Neural cell (in vitro differentiated cells): ENCODE results near the gene MOCS1. TPM values are rescaled to one million over a fixed set of nuclear protein-coding genes. Genes with fewer than 3 reads are reported as not detected.

Source experiments
- H2AFZ ChIP-seq: fragments of 200-600, 300-800 bp; sonication (generic), shearing (Covaris generic); 2 replicates; pipeline ENCODE4 v1.6.0; 2014; ENCODE audit warnings: low read depth, mild to moderate bottlenecking, antibody characterized with exemption, low read length, moderate library complexity
- H3F3A ChIP-seq: fragments of 200-600 bp; shearing (Covaris generic); 2 replicates; pipeline ENCODE4 v1.6.1; 2016; ENCODE audit warnings: mild to moderate bottlenecking, moderate library complexity, mixed read lengths, antibody characterized with exemption, low read length; ENCODE audit not compliant: insufficient read depth, poor library complexity, severe bottlenecking
- H3K27ac ChIP-seq: fragments of 200-600, 300-800 bp; sonication (generic), shearing (Covaris generic); 2 replicates; pipeline ENCODE4 v1.5.1; 2014; ENCODE audit warnings: mild to moderate bottlenecking, low read length, moderate library complexity
- H3K27me3 ChIP-seq: fragments of 300-800, 200-600 bp; sonication (generic), shearing (Covaris generic); 2 replicates; pipeline ENCODE4 v1.6.0; 2014; ENCODE audit warnings: mild to moderate bottlenecking, low read depth, low read length, moderate library complexity; ENCODE audit not compliant: insufficient read depth
- H3K36me3 ChIP-seq: fragments of 300-800, 200-600 bp; sonication (generic), shearing (Covaris generic); 2 replicates; pipeline ENCODE4 v1.5.1; 2014; ENCODE audit warnings: mild to moderate bottlenecking, antibody characterized with exemption, low read length, moderate library complexity; ENCODE audit not compliant: insufficient read depth
- H3K4me2 ChIP-seq: fragments of 300-800, 200-600 bp; sonication (generic), shearing (Covaris generic); 2 replicates; pipeline ENCODE4 v1.6.0; 2014; ENCODE audit warnings: mild to moderate bottlenecking, low read length
- H3K4me3 ChIP-seq: fragments of 300-800, 200-600 bp; sonication (generic), shearing (Covaris generic); 2 replicates; pipeline ENCODE4 v1.5.1; 2014; ENCODE audit warnings: mild to moderate bottlenecking, low read length, moderate library complexity
- H3K79me2 ChIP-seq: fragments of 200-600 bp; shearing (Covaris generic); replicated peaks from 2 replicates; pipeline ENCODE4 v1.6.0; 2014; ENCODE audit warnings: mild to moderate bottlenecking, low read length, moderate library complexity; ENCODE audit not compliant: insufficient read depth
- H3K9ac ChIP-seq: fragments of 300-800, 200-600 bp; sonication (generic), shearing (Covaris generic); 2 replicates; pipeline ENCODE4 v1.6.1; 2016; ENCODE audit warnings: mild to moderate bottlenecking, low read length, mixed read lengths
- H3K9me2 ChIP-seq: fragments of 200-600 bp; shearing (Covaris generic); 2 replicates; pipeline ENCODE4 v1.6.1; 2016; ENCODE audit warnings: mild to moderate bottlenecking, low read length, mixed read lengths; ENCODE audit not compliant: insufficient read depth
- H3K9me3 ChIP-seq: fragments of 200-600, 300-800 bp; sonication (generic), shearing (Covaris generic); 2 replicates; pipeline ENCODE4 v1.6.1; 2016; ENCODE audit warnings: mild to moderate bottlenecking, mixed run types, low read length, moderate library complexity, mixed read lengths
- H4K20me1 ChIP-seq: fragments of 200-600 bp; shearing (Covaris generic); 2 replicates; pipeline ENCODE4 v1.6.1; 2016; ENCODE audit warnings: mild to moderate bottlenecking, mixed run types; ENCODE audit not compliant: insufficient read depth
- EP300 ChIP-seq: fragments of 450-650 bp; conservative IDR thresholded peaks from 2 replicates; pipeline ENCODE4 v1.6.1; 2014; ENCODE audit warnings: antibody characterized with exemption, mild to moderate bottlenecking, moderate library complexity; ENCODE audit not compliant: poor library complexity, severe bottlenecking
- EZH2 ChIP-seq: fragments of 200-600, 300-800 bp; shearing (Covaris generic), sonication (generic); IDR thresholded peaks from 2 replicates; pipeline ENCODE4 v1.6.1; 2014; ENCODE audit warnings: antibody characterized with exemption, low read length, borderline replicate concordance, mild to moderate bottlenecking; ENCODE audit not compliant: insufficient read depth, poor library complexity, severe bottlenecking
- MXI1 ChIP-seq: fragments of 450-650 bp; conservative IDR thresholded peaks from 2 replicates; pipeline ENCODE4 v1.6.1; 2014; ENCODE audit warnings: antibody characterized with exemption, mild to moderate bottlenecking; ENCODE audit not compliant: poor library complexity, severe bottlenecking
- POLR2AphosphoS5 ChIP-seq: IDR thresholded peaks from 2 replicates; pipeline ENCODE4 v1.6.1; 2012
- RAD21 ChIP-seq: fragments of 450-650 bp; conservative IDR thresholded peaks from 2 replicates; pipeline ENCODE4 v1.6.1; 2014; ENCODE audit warnings: antibody characterized with exemption, mild to moderate bottlenecking, moderate library complexity
- SMC3 ChIP-seq: fragments of 450-650 bp; conservative IDR thresholded peaks from 2 replicates; pipeline ENCODE4 v1.6.1; 2014; ENCODE audit warnings: antibody characterized with exemption, mild to moderate bottlenecking, moderate library complexity; ENCODE audit not compliant: poor library complexity
- TAF1 ChIP-seq: IDR thresholded peaks from 2 replicates; pipeline ENCODE4 v1.6.1; 2012; ENCODE audit warnings: low read depth
- polyA plus RNA-seq: library from polyadenylated mRNA; depleted of rRNA; stranded (reverse); fragments of >200 nt; gene quantifications from 2 replicates; pipeline ENCODE4 v1.2.3, GENCODE V29; 2014
- TF ChIP-seq, protein P1 (sequence below): IDR thresholded peaks from 2 replicates; pipeline ENCODE4 v1.6.1; 2012; ENCODE audit warnings: borderline replicate concordance
- TF ChIP-seq, protein P2 (sequence below): fragments of 450-650 bp; IDR thresholded peaks from 2 replicates; pipeline ENCODE4 v1.5.1; 2014; ENCODE audit warnings: antibody characterized with exemption, mild to moderate bottlenecking, moderate library complexity; ENCODE audit not compliant: poor library complexity, severe bottlenecking

MOCS1 gene
- polyA plus RNA-seq, 1 donor from 2014 or later = 4.6 TPM

DNA sequence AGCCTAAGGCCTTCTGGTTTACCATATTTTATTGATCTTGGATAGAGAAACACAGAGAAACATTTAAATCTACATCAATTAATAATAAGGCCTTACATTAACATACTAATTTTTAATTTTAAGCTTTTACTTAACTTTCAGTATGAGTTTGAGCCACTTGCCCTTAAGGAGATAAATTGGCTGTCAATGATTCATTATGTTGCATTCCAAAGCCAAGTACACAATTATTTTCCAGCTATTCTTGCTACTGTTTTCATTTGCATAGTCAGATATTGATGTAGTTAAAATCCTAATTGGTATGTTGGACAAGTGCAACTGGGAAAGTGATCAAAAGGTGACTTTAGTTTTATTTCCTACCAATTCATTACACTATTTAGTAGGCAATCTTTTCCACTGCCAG, 58.2 kb downstream of the MOCS1 start:
- H3K4me3 ChIP-seq = no peak overlapping the region
- no peaks in the 10 kb centered on the region for H4K20me1 ChIP-seq
- H3K79me2 ChIP-seq = no peaks in the 10 kb centered on the region
- no peaks in the 10 kb centered on the region for H3K36me3 ChIP-seq
- no peaks in the 10 kb centered on the region for H3K9me2 ChIP-seq
- no peaks in the 10 kb centered on the region for H3K27me3 ChIP-seq
- no peak overlapping the region for H3K9ac ChIP-seq
- H3F3A ChIP-seq = no peaks in the 10 kb centered on the region
- no peak overlapping the region for H2AFZ ChIP-seq
- no peak overlapping the region for H3K27ac ChIP-seq
- TF ChIP-seq, protein P1, sequence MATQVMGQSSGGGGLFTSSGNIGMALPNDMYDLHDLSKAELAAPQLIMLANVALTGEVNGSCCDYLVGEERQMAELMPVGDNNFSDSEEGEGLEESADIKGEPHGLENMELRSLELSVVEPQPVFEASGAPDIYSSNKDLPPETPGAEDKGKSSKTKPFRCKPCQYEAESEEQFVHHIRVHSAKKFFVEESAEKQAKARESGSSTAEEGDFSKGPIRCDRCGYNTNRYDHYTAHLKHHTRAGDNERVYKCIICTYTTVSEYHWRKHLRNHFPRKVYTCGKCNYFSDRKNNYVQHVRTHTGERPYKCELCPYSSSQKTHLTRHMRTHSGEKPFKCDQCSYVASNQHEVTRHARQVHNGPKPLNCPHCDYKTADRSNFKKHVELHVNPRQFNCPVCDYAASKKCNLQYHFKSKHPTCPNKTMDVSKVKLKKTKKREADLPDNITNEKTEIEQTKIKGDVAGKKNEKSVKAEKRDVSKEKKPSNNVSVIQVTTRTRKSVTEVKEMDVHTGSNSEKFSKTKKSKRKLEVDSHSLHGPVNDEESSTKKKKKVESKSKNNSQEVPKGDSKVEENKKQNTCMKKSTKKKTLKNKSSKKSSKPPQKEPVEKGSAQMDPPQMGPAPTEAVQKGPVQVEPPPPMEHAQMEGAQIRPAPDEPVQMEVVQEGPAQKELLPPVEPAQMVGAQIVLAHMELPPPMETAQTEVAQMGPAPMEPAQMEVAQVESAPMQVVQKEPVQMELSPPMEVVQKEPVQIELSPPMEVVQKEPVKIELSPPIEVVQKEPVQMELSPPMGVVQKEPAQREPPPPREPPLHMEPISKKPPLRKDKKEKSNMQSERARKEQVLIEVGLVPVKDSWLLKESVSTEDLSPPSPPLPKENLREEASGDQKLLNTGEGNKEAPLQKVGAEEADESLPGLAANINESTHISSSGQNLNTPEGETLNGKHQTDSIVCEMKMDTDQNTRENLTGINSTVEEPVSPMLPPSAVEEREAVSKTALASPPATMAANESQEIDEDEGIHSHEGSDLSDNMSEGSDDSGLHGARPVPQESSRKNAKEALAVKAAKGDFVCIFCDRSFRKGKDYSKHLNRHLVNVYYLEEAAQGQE = no peak
- TF ChIP-seq EZH2 (no peak), MXI1 (no peak), POLR2AphosphoS5 (no peak), TAF1 (no peak), EP300 (no peak), SMC3 (no peak), RAD21 (no peak)
- TF ChIP-seq, protein P2, sequence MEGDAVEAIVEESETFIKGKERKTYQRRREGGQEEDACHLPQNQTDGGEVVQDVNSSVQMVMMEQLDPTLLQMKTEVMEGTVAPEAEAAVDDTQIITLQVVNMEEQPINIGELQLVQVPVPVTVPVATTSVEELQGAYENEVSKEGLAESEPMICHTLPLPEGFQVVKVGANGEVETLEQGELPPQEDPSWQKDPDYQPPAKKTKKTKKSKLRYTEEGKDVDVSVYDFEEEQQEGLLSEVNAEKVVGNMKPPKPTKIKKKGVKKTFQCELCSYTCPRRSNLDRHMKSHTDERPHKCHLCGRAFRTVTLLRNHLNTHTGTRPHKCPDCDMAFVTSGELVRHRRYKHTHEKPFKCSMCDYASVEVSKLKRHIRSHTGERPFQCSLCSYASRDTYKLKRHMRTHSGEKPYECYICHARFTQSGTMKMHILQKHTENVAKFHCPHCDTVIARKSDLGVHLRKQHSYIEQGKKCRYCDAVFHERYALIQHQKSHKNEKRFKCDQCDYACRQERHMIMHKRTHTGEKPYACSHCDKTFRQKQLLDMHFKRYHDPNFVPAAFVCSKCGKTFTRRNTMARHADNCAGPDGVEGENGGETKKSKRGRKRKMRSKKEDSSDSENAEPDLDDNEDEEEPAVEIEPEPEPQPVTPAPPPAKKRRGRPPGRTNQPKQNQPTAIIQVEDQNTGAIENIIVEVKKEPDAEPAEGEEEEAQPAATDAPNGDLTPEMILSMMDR = no peak
- H3K4me2 ChIP-seq = no peak overlapping the region
- no peaks in the 10 kb centered on the region for H3K9me3 ChIP-seq

DNA sequence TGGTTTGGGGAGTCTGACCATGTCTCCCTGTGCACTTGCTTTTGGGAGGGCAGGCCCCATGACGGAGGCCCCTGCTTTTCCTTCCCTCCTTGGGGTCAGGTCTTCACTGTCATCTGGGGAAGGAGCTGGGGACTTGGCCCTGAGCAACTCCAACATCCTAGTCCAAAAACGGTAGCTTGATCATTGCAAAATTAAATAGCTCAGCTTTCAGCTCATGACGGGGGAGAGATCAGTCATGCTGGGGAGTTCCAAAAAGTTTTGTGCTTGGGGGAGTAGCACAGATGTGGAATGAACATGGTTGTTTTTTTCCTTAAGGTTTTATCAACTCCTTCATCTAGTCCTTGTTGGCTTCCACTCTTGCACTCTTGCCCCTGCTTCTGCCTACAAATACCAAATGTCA, 60.8 kb downstream of the MOCS1 start:
- Histone ChIP-seq H3F3A (no peaks in the 10 kb centered on the region), H3K4me3 (no peak overlapping the region), H3K27ac (no peak overlapping the region), H3K79me2 (no peaks in the 10 kb centered on the region), H3K4me2 (no peak overlapping the region), H4K20me1 (no peaks in the 10 kb centered on the region), H3K36me3 (no peaks in the 10 kb centered on the region), H2AFZ (no peak overlapping the region), H3K9ac (no peak overlapping the region), H3K9me3 (no peaks in the 10 kb centered on the region), H3K9me2 (no peaks in the 10 kb centered on the region), H3K27me3 (no peaks in the 10 kb centered on the region)
- TF ChIP-seq RAD21 (no peak), SMC3 (no peak), MXI1 (no peak), TAF1 (no peak), EP300 (no peak), EZH2 (no peak)
- TF ChIP-seq, protein P2 = no peak
- TF ChIP-seq, protein P1 = no peak
